ENCODE data around the gene KIF27.
"Not testable (repeated sequence)": the region's sequence is repeated elsewhere in the genome, so short reads cannot be mapped to it uniquely, and the experiment has no call there.

GRCh38 chr9:83804454-83804853 is 116.8 kb downstream of the KIF27 start:
- TF ChIP-seq PATZ1 (CRISPR knock-in tag; IDR thresholded peaks at IDR 0.05; ENCODE audit: borderline replicate concordance); TOX (CRISPR knock-in tag; IDR thresholded peaks at IDR 0.05; ENCODE audit: borderline replicate concordance); TCF4 (CRISPR knock-in tag; IDR thresholded peaks at IDR 0.05; ENCODE audit: borderline replicate concordance); CREB5 (CRISPR knock-in tag; IDR thresholded peaks at IDR 0.05; ENCODE audit: low read depth); ZFP30 (CRISPR knock-in tag; IDR thresholded peaks at IDR 0.05): not testable (repeated sequence)

All from SK-N-SH treated with all-trans-retinoic acid at 6 μM for 48 hours (cell line).